OCI-LY7 (cell line): Measurements from ENCODE around the gene ADAMTS16. TPM values are rescaled to one million over a fixed set of nuclear protein-coding genes. Genes with fewer than 3 reads are reported as not detected.

Experiments
- BruUV-seq: library from RNA; stranded (reverse); fragments of 400-500 nt; replicated peaks from 2 replicates; lab custom pipeline; 2021; lab: Mats Ljungman, UMichigan
- CTCF ChIA-PET: fragments of 300-600 bp; sonication (Branson Sonifier 250); formaldehyde crosslinking; loops from one replicate; lab custom pipeline; 2022; ENCODE audit warnings: antibody characterized with exemption; ENCODE audit not compliant: unreplicated experiment; lab: Charles Lee
- POLR2A ChIA-PET: fragments of 300-600 bp; sonication (Branson Sonifier 250); formaldehyde crosslinking; loops from one replicate; lab custom pipeline; 2022; ENCODE audit warnings: antibody characterized with exemption; lab: Charles Lee
- DNase-seq: peaks from one replicate; pipeline ENCODE4 v3.0.0-alpha.2; 2015; ENCODE audit warnings: low spot score
- H2AFZ ChIP-seq: fragments of 200-600 bp; sonication (generic), shearing (Covaris generic); 2 replicates; pipeline ENCODE4 v1.6.1; 2014; ENCODE audit warnings: mild to moderate bottlenecking, antibody characterized with exemption, low read length, moderate library complexity
- H3K27ac ChIP-seq: fragments of 200-600 bp; sonication (generic); 2 replicates; pipeline ENCODE4 v1.5.1; 2014; ENCODE audit warnings: mixed run types, low read depth, mild to moderate bottlenecking, moderate library complexity, low read length, inconsistent platforms; ENCODE audit not compliant: poor library complexity, severe bottlenecking
- H3K36me3 ChIP-seq: fragments of 200-600 bp; sonication (generic); 2 replicates; pipeline ENCODE4 v1.6.1; 2014; ENCODE audit warnings: mild to moderate bottlenecking, antibody characterized with exemption, low read length, moderate library complexity, mixed read lengths; ENCODE audit not compliant: insufficient read depth
- H3K4me1 ChIP-seq: fragments of 200-600 bp; sonication (generic); 2 replicates; pipeline ENCODE4 v1.5.1; 2014; ENCODE audit warnings: mild to moderate bottlenecking, low read length; ENCODE audit not compliant: insufficient read depth, poor library complexity, severe bottlenecking
- H3K4me2 ChIP-seq: fragments of 200-600 bp; sonication (generic); 2 replicates; pipeline ENCODE4 v1.6.1; 2014; ENCODE audit warnings: mild to moderate bottlenecking, low read length
- H3K4me3 ChIP-seq: fragments of 200-600 bp; sonication (generic); 2 replicates; pipeline ENCODE4 v1.5.1; 2014; ENCODE audit warnings: mild to moderate bottlenecking, low read depth, low read length; ENCODE audit not compliant: poor library complexity, severe bottlenecking
- H3K79me2 ChIP-seq: fragments of 200-600 bp; sonication (generic); 2 replicates; pipeline ENCODE4 v1.6.1; 2016; ENCODE audit warnings: low read depth, mild to moderate bottlenecking, low read length, moderate library complexity, mixed read lengths; ENCODE audit not compliant: insufficient read depth
- H3K9me2 ChIP-seq: fragments of 200-600 bp; sonication (generic); 2 replicates; pipeline ENCODE4 v1.6.1; 2016; ENCODE audit warnings: mild to moderate bottlenecking, low read length, mixed read lengths; ENCODE audit not compliant: insufficient read depth
- H3K9me3 ChIP-seq: fragments of 200-600 bp; sonication (generic); 2 replicates; pipeline ENCODE4 v1.6.1; 2014; ENCODE audit warnings: mild to moderate bottlenecking, mixed run types, low read length, mixed read lengths
- H4K20me1 ChIP-seq: fragments of 200-600 bp; sonication (generic); 2 replicates; pipeline ENCODE4 v1.6.1; 2014; ENCODE audit warnings: mild to moderate bottlenecking, antibody characterized with exemption, low read length, moderate library complexity, mixed read lengths; ENCODE audit not compliant: insufficient read depth
- CTCF ChIP-seq: fragments of 200-600 bp; sonication (generic); conservative IDR thresholded peaks from 2 replicates; pipeline ENCODE4 v1.5.1; 2014; ENCODE audit warnings: mild to moderate bottlenecking, antibody characterized with exemption, low read length, moderate library complexity, mixed read lengths
- EZH2phosphoT487 ChIP-seq: fragments of 200-600 bp; sonication (generic); IDR thresholded peaks from 2 replicates; pipeline ENCODE4 v1.6.1; 2018; ENCODE audit warnings: low read depth, borderline replicate concordance, mild to moderate bottlenecking, mixed run types, antibody characterized with exemption, low read length, moderate library complexity, mixed read lengths
- intact Hi-C: fragments of 100-400 bp; cut with micrococcal nuclease; formaldehyde crosslinking; loops from one replicate; pipeline ENCODE4 v1.10.0; 2022; ENCODE audit not compliant: unreplicated experiment
- small RNA-seq: library from RNA; depleted of rRNA; stranded (forward); fragments of <200 nt; gene quantifications from one replicate; pipeline ENCODE3, GENCODE V24; 2014
- total RNA-seq, 2 experiments: library from RNA; depleted of rRNA in 1 of 2; stranded (reverse); fragments of >200 nt in 1 of 2; shearing (Covaris generic) in 1 of 2; gene quantifications; 2 replicates each; pipeline ENCODE4 v1.2.3, GENCODE V29; 2014 to 2022

The ADAMTS16 gene
- total RNA-seq, 2 experiments from 2014 or later, result not detected

GRCh38 chr5:5369051-5369605 is 229.0 kb downstream of the ADAMTS16 start:
- Histone ChIP-seq H3K9me2 (no peaks in the 10 kb centered on the region), H3K36me3 (no peaks in the 10 kb centered on the region), H3K4me2 (no peak overlapping the region), H3K4me3 (no peak overlapping the region), H2AFZ (no peak overlapping the region), H4K20me1 (no peaks in the 10 kb centered on the region), H3K9me3 (no peaks in the 10 kb centered on the region), H3K27ac (no peak overlapping the region), H3K4me1 (no peaks in the 10 kb centered on the region), H3K79me2 (no peaks in the 10 kb centered on the region)
- intact Hi-C loops, result no loop called here
- DNase-seq, result no peak
- no TSS peak for BruUV-seq
- ChIA-PET CTCF (no interaction called here), POLR2A (no interaction called here)
- TF ChIP-seq EZH2phosphoT487 (no peak), CTCF (no peak)

Small RNA genes lying within 50 kb of the gene (small RNA-seq; reads per million reads assigned to genes)
- not detected for gene RN7SKP73
